Stimulated activated CD8-positive, alpha-beta memory T cell treated with anti-CD3 and anti-CD28 coated beads, Interleukin-2, amount 100 ng/mL, for 1 hour (primary cell): ENCODE measurements around the gene C1orf159.

Experiments used
- DNase-seq, 2 donors: peaks; one replicate each; pipeline ENCODE4 v3.0.0-alpha.2; 2020; ENCODE audit warnings: low read depth in 2 of 2

C1orf159 gene

GRCh38 chr1:1132042-1132950, 16.4 kb upstream of the C1orf159 start:
- no peak for DNase-seq

GRCh38 chr1:1130206-1131120, 14.6 kb upstream of the C1orf159 start:
- DNase-seq = no peak

GRCh38 chr1:1129381-1129821, 13.5 kb upstream of the C1orf159 start:
- DNase-seq = no peak

- no peak for DNase-seq
Observed at GRCh38 chr1:1128454-1129139, 12.7 kb upstream of the C1orf159 start.

GRCh38 chr1:1127551-1128451, 11.9 kb upstream of the C1orf159 start:
- no peak for DNase-seq

GRCh38 chr1:1125945-1126344, 10.1 kb upstream of the C1orf159 start:
- DNase-seq = no peak

- DNase-seq = no peak
Observed at GRCh38 chr1:1124786-1125642, 9.1 kb upstream of the C1orf159 start.

- DNase-seq = no peak
Observed at GRCh38 chr1:1124508-1124785, 8.6 kb upstream of the C1orf159 start.

- DNase-seq = no peak
Observed at GRCh38 chr1:1123581-1124507, 8.0 kb upstream of the C1orf159 start.

GRCh38 chr1:1122981-1123480, 7.1 kb upstream of the C1orf159 start:
- no peak for DNase-seq

GRCh38 chr1:1122078-1122811, 6.4 kb upstream of the C1orf159 start:
- DNase-seq = peak; percentile 66 to 76

- no peak for DNase-seq
Observed at GRCh38 chr1:1121611-1122077, 5.8 kb upstream of the C1orf159 start.

- DNase-seq = no peak
Observed at GRCh38 chr1:1120866-1121591, 5.1 kb upstream of the C1orf159 start.

GRCh38 chr1:1120096-1120495, 4.2 kb upstream of the C1orf159 start:
- no peak for DNase-seq

GRCh38 chr1:1119272-1119890, 3.5 kb upstream of the C1orf159 start:
- no peak for DNase-seq

- no peak for DNase-seq
Observed at GRCh38 chr1:1118876-1119220, 3.0 kb upstream of the C1orf159 start.
